ENCODE measurements around the gene MISP3.

Gene MISP3

GRCh38 chr19:14054099-14054498 lies 18.5 kb upstream of the MISP3 start:
- no peak for DNase-seq

- DNase-seq, result no peak
These were observed 17.9 kb upstream of the MISP3 start for GRCh38 chr19:14054721-14055120.

GRCh38 chr19:14055396-14055795 lies 17.2 kb upstream of the MISP3 start:
- DNase-seq, result no peak

GRCh38 chr19:14056069-14056666 lies 16.4 kb upstream of the MISP3 start:
- DNase-seq, result no peak

GRCh38 chr19:14056741-14057356 lies 15.7 kb upstream of the MISP3 start:
- DNase-seq, result no peak

- DNase-seq, result no peak
These were observed 14.1 kb upstream of the MISP3 start for GRCh38 chr19:14058182-14059092.

GRCh38 chr19:14059093-14059480 lies 13.5 kb upstream of the MISP3 start:
- no peak for DNase-seq

- peak in 2 of 3 experiments; percentile 22 to 56 for DNase-seq
These were observed 12.9 kb upstream of the MISP3 start for GRCh38 chr19:14059652-14060155.

GRCh38 chr19:14061081-14061749 lies 11.4 kb upstream of the MISP3 start:
- no peak for DNase-seq

- DNase-seq, result peak in 1 of 3 experiments; percentile 25
These were observed 10.6 kb upstream of the MISP3 start, which contains the start of gene PALM3 for GRCh38 chr19:14061751-14062557. Gene PALM3 (minus strand): TSS chr19:14062076. CDS start chr19:14061980, 96 bp downstream.

GRCh38 chr19:14062558-14062855 lies 10.1 kb upstream of the MISP3 start:
- DNase-seq, result no peak

GRCh38 chr19:14063105-14063504 lies 9.5 kb upstream of the MISP3 start:
- DNase-seq, result no peak

- DNase-seq, result no peak
These were observed 6.5 kb upstream of the MISP3 start for GRCh38 chr19:14066134-14066533.

- no peak for DNase-seq
These were observed 2.1 kb upstream of the MISP3 start for GRCh38 chr19:14070268-14071050.

- DNase-seq, result peak; percentile 68 to 95 (median 84)
These were observed 807 bp downstream of the MISP3 start for GRCh38 chr19:14073261-14073924.

GRCh38 chr19:14073925-14074838 lies 1.6 kb downstream of the MISP3 start:
- peak in 2 of 3 experiments; percentile 81 to 88 for DNase-seq

GRCh38 chr19:14078411-14078810 lies 5.8 kb downstream of the MISP3 start:
- no peak for DNase-seq

- peak; percentile 96 to 100 (median 99) for DNase-seq
These were observed 8.6 kb downstream of the MISP3 start for GRCh38 chr19:14080887-14081796.
